ENCODE measurements around the gene CREBBP.

CREBBP gene

GRCh38 chr16:3861808-3862451 lies 18.6 kb downstream of the CREBBP start:
- H4K91ac ChIP-seq (ENCODE audit: low read length), result no peak overlapping the region

GRCh38 chr16:3859889-3860288 lies 20.6 kb downstream of the CREBBP start:
- H3K18ac ChIP-seq (ENCODE audit: low read depth in 1 of 2, low read length in 2 of 2), result no peak overlapping the region
- H3K36me3 ChIP-seq (ENCODE audit: control insufficient read depth in 1 of 2, insufficient read depth in 2 of 2, low read depth in 1 of 2, low read length in 2 of 2), result peaks cover 0 to 6% of the 10 kb centered on the region in 2 experiments
- H3K4ac ChIP-seq (ENCODE audit: low read depth in 1 of 2, low read length in 2 of 2), result no peak overlapping the region
- H2BK12ac ChIP-seq (ENCODE audit: low read length in 2 of 2), result no peak overlapping the region
- no peak overlapping the region for H3K4me2 ChIP-seq (ENCODE audit: low read length, poor library complexity, severe bottlenecking)
- H2BK5ac ChIP-seq (ENCODE audit: low read depth, low read length, poor library complexity, severe bottlenecking), result no peak overlapping the region
- H3K79me1 ChIP-seq (replicated peaks; ENCODE audit: low read length, poor library complexity, severe bottlenecking), result peaks cover 8% of the 10 kb centered on the region
- H3K23ac ChIP-seq (ENCODE audit: low read length in 2 of 2), result no peak overlapping the region
- H3K27ac ChIP-seq (ENCODE audit: low read length, poor library complexity, severe bottlenecking), result no peak overlapping the region
- H2BK15ac ChIP-seq (ENCODE audit: low read depth, poor library complexity, severe bottlenecking), result no peak overlapping the region
- peaks cover 21% of the 10 kb centered on the region for H3K4me1 ChIP-seq (ENCODE audit: control insufficient read depth, insufficient read depth, low read depth, low read length)
- H3K27me3 ChIP-seq (ENCODE audit: control insufficient read depth in 1 of 2, insufficient read depth in 1 of 2, low read length in 2 of 2), result no peaks in the 10 kb centered on the region
- no peak for DNase-seq
- no peak overlapping the region for H3K9ac ChIP-seq (ENCODE audit: low read length)
- no peak overlapping the region for H2AFZ ChIP-seq (ENCODE audit: low read depth, low read length)
- no peak overlapping the region for H2BK120ac ChIP-seq (ENCODE audit: low read depth, low read length)
- H4K91ac ChIP-seq (ENCODE audit: low read length), result no peak overlapping the region
- H2AK5ac ChIP-seq (ENCODE audit: low read length, severe bottlenecking), result no peak overlapping the region
- no peak overlapping the region for H3K4me3 ChIP-seq (ENCODE audit: insufficient read depth in 1 of 2, low read depth in 1 of 2, low read length in 2 of 2)
- H3K14ac ChIP-seq (ENCODE audit: low read length in 2 of 2), result no peak overlapping the region
- WGBS, result 93% methylated on average over 5 of the region's 7 CpGs
- H3K9me3 ChIP-seq (ENCODE audit: control insufficient read depth, low read length), result no peaks in the 10 kb centered on the region
- no peak overlapping the region for H4K8ac ChIP-seq (ENCODE audit: low read length)

More at GRCh38 chr16:3861808-3862451, 18.6 kb downstream of the CREBBP start:
- Histone ChIP-seq H3K23ac (ENCODE audit: low read length in 2 of 2) (peak overlapping the region in 1 of 2 experiments; percentile 87), H3K4me1 (ENCODE audit: control insufficient read depth, insufficient read depth, low read depth, low read length) (peaks cover 21% of the 10 kb centered on the region), H3K4ac (ENCODE audit: low read depth in 1 of 2, low read length in 2 of 2) (peak overlapping the region in 1 of 2 experiments; percentile 26), H2BK15ac (ENCODE audit: low read depth, poor library complexity, severe bottlenecking) (no peak overlapping the region), H2BK5ac (ENCODE audit: low read depth, low read length, poor library complexity, severe bottlenecking) (no peak overlapping the region), H3K9me3 (ENCODE audit: control insufficient read depth, low read length) (no peaks in the 10 kb centered on the region), H3K4me2 (ENCODE audit: low read length, poor library complexity, severe bottlenecking) (peak overlapping the region; percentile 29), H3K14ac (ENCODE audit: low read length in 2 of 2) (no peak overlapping the region), H2AFZ (ENCODE audit: low read depth, low read length) (no peak overlapping the region), H3K18ac (ENCODE audit: low read depth in 1 of 2, low read length in 2 of 2) (no peak overlapping the region), H3K27ac (ENCODE audit: low read length, poor library complexity, severe bottlenecking) (no peak overlapping the region), H4K8ac (ENCODE audit: low read length) (no peak overlapping the region), H2BK120ac (ENCODE audit: low read depth, low read length) (no peak overlapping the region), H3K36me3 (ENCODE audit: control insufficient read depth in 1 of 2, insufficient read depth in 2 of 2, low read depth in 1 of 2, low read length in 2 of 2) (peaks cover 0 to 2% of the 10 kb centered on the region in 2 experiments), H3K79me1 (replicated peaks; ENCODE audit: low read length, poor library complexity, severe bottlenecking) (peaks cover 8% of the 10 kb centered on the region), H2BK12ac (ENCODE audit: low read length in 2 of 2) (no peak overlapping the region), H2AK5ac (ENCODE audit: low read length, severe bottlenecking) (no peak overlapping the region), H3K4me3 (ENCODE audit: insufficient read depth in 1 of 2, low read depth in 1 of 2, low read length in 2 of 2) (no peak overlapping the region), H3K9ac (ENCODE audit: low read length) (no peak overlapping the region), H3K27me3 (ENCODE audit: control insufficient read depth in 1 of 2, insufficient read depth in 1 of 2, low read length in 2 of 2) (no peaks in the 10 kb centered on the region)
- WGBS, result 66% methylated on average over 7 of the region's 12 CpGs
- DNase-seq, result peak; percentile 47

GRCh38 chr16:3858801-3859200 lies 21.7 kb downstream of the CREBBP start:
- Histone ChIP-seq H3K27me3 (ENCODE audit: control insufficient read depth in 1 of 2, insufficient read depth in 1 of 2, low read length in 2 of 2) (no peaks in the 10 kb centered on the region), H3K23ac (ENCODE audit: low read length in 2 of 2) (no peak overlapping the region), H2BK120ac (ENCODE audit: low read depth, low read length) (no peak overlapping the region), H3K4ac (ENCODE audit: low read depth in 1 of 2, low read length in 2 of 2) (no peak overlapping the region), H2AK5ac (ENCODE audit: low read length, severe bottlenecking) (no peak overlapping the region), H3K18ac (ENCODE audit: low read depth in 1 of 2, low read length in 2 of 2) (no peak overlapping the region), H2AFZ (ENCODE audit: low read depth, low read length) (no peak overlapping the region), H3K9me3 (ENCODE audit: control insufficient read depth, low read length) (no peaks in the 10 kb centered on the region), H3K4me1 (ENCODE audit: control insufficient read depth, insufficient read depth, low read depth, low read length) (peaks cover 18% of the 10 kb centered on the region), H2BK15ac (ENCODE audit: low read depth, poor library complexity, severe bottlenecking) (no peak overlapping the region), H2BK12ac (ENCODE audit: low read length in 2 of 2) (no peak overlapping the region), H3K4me2 (ENCODE audit: low read length, poor library complexity, severe bottlenecking) (no peak overlapping the region), H3K36me3 (ENCODE audit: control insufficient read depth in 1 of 2, insufficient read depth in 2 of 2, low read depth in 1 of 2, low read length in 2 of 2) (peaks cover 0 to 6% of the 10 kb centered on the region in 2 experiments), H2BK5ac (ENCODE audit: low read depth, low read length, poor library complexity, severe bottlenecking) (no peak overlapping the region), H4K91ac (ENCODE audit: low read length) (no peak overlapping the region), H3K9ac (ENCODE audit: low read length) (no peak overlapping the region), H3K79me1 (replicated peaks; ENCODE audit: low read length, poor library complexity, severe bottlenecking) (peaks cover 6% of the 10 kb centered on the region), H3K27ac (ENCODE audit: low read length, poor library complexity, severe bottlenecking) (no peak overlapping the region), H4K8ac (ENCODE audit: low read length) (no peak overlapping the region), H3K4me3 (ENCODE audit: insufficient read depth in 1 of 2, low read depth in 1 of 2, low read length in 2 of 2) (no peak overlapping the region), H3K14ac (ENCODE audit: low read length in 2 of 2) (no peak overlapping the region)
- no peak for DNase-seq

- H3K4me2 ChIP-seq (ENCODE audit: low read length, poor library complexity, severe bottlenecking), result no peak overlapping the region
- H2BK5ac ChIP-seq (ENCODE audit: low read depth, low read length, poor library complexity, severe bottlenecking), result no peak overlapping the region
- H2BK15ac ChIP-seq (ENCODE audit: low read depth, poor library complexity, severe bottlenecking), result no peak overlapping the region
- no peak overlapping the region for H2BK12ac ChIP-seq (ENCODE audit: low read length in 2 of 2)
- H3K9me3 ChIP-seq (ENCODE audit: control insufficient read depth, low read length), result no peaks in the 10 kb centered on the region
- H3K27me3 ChIP-seq (ENCODE audit: control insufficient read depth in 1 of 2, insufficient read depth in 1 of 2, low read length in 2 of 2), result no peaks in the 10 kb centered on the region
- H4K8ac ChIP-seq (ENCODE audit: low read length), result no peak overlapping the region
- peaks cover 0 to 6% of the 10 kb centered on the region in 2 experiments for H3K36me3 ChIP-seq (ENCODE audit: control insufficient read depth in 1 of 2, insufficient read depth in 2 of 2, low read depth in 1 of 2, low read length in 2 of 2)
- no peak overlapping the region for H3K9ac ChIP-seq (ENCODE audit: low read length)
- no peak overlapping the region for H2BK120ac ChIP-seq (ENCODE audit: low read depth, low read length)
- H3K14ac ChIP-seq (ENCODE audit: low read length in 2 of 2), result no peak overlapping the region
- H3K4me1 ChIP-seq (ENCODE audit: control insufficient read depth, insufficient read depth, low read depth, low read length), result peaks cover 10% of the 10 kb centered on the region
- 89% methylated on average over 10 of the region's 12 CpGs for WGBS
- no peak overlapping the region for H3K23ac ChIP-seq (ENCODE audit: low read length in 2 of 2)
- no peak overlapping the region for H3K27ac ChIP-seq (ENCODE audit: low read length, poor library complexity, severe bottlenecking)
- H2AFZ ChIP-seq (ENCODE audit: low read depth, low read length), result no peak overlapping the region
- H3K79me1 ChIP-seq (replicated peaks; ENCODE audit: low read length, poor library complexity, severe bottlenecking), result peaks cover 4% of the 10 kb centered on the region
- no peak overlapping the region for H3K18ac ChIP-seq (ENCODE audit: low read depth in 1 of 2, low read length in 2 of 2)
- H2AK5ac ChIP-seq (ENCODE audit: low read length, severe bottlenecking), result no peak overlapping the region
- peak overlapping the region in 1 of 2 experiments; percentile 15 for H3K4me3 ChIP-seq (ENCODE audit: insufficient read depth in 1 of 2, low read depth in 1 of 2, low read length in 2 of 2)
- no peak overlapping the region for H3K4ac ChIP-seq (ENCODE audit: low read depth in 1 of 2, low read length in 2 of 2)
- peak; percentile 88 for DNase-seq
- H4K91ac ChIP-seq (ENCODE audit: low read length), result no peak overlapping the region
These were observed 23.1 kb downstream of the CREBBP start for GRCh38 chr16:3857189-3858043.
